Prostate gland (tissue), 2 donors: ENCODE results near the gene MYL7.
"Not testable (repeated sequence)": the region's sequence is repeated elsewhere in the genome, so short reads cannot be mapped to it uniquely, and the experiment has no call there.

ENCODE experiments used
- POLR2A ChIP-seq: fragments of 450-650 bp; IDR thresholded peaks from one replicate; pipeline ENCODE4 v1.6.1; 2016; ENCODE audit warnings: antibody characterized with exemption, mild to moderate bottlenecking
- POLR2AphosphoS5 ChIP-seq: sonication (generic); formaldehyde crosslinking; IDR thresholded peaks from one replicate; pipeline ENCODE4 v1.6.1; 2017; ENCODE audit warnings: antibody characterized with exemption
- TF ChIP-seq, protein P1 (sequence below), 4 experiments: fragments of 200-600 bp in 2 of 4; fragments of 450-650 bp in 2 of 4; sonication (generic) in 2 of 4; IDR thresholded peaks; 1 replicate in 3 of 4; 2 replicates in 1 of 4; pipeline ENCODE4 v1.5.1; 2016 to 2019; ENCODE audit warnings: antibody characterized with exemption in 4 of 4, mild to moderate bottlenecking in 2 of 4, moderate library complexity in 2 of 4

DNA sequence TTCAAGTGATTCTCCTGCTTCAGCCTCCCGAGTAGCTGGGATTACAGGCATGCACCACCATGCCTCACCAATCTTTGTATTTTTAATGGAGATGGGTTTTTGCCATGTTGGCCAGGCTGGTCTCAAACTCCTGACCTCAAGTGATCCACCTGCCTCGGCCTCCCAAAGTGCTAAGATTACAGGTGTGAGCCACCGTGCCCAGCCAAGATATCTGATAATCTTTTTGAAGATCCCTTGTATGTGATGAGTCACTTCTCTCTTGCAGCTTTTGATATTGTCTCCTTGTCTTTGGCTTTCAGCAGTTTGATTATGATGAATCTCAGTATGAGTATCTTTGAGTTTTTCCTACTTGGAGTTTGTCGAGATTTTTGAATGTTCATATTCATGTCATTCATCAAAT is 14.6 kb downstream of the MYL7 start:
- TF ChIP-seq, protein P1, sequence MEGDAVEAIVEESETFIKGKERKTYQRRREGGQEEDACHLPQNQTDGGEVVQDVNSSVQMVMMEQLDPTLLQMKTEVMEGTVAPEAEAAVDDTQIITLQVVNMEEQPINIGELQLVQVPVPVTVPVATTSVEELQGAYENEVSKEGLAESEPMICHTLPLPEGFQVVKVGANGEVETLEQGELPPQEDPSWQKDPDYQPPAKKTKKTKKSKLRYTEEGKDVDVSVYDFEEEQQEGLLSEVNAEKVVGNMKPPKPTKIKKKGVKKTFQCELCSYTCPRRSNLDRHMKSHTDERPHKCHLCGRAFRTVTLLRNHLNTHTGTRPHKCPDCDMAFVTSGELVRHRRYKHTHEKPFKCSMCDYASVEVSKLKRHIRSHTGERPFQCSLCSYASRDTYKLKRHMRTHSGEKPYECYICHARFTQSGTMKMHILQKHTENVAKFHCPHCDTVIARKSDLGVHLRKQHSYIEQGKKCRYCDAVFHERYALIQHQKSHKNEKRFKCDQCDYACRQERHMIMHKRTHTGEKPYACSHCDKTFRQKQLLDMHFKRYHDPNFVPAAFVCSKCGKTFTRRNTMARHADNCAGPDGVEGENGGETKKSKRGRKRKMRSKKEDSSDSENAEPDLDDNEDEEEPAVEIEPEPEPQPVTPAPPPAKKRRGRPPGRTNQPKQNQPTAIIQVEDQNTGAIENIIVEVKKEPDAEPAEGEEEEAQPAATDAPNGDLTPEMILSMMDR (IDR thresholded peaks at IDR 0.05), result not testable (repeated sequence)
- not testable (repeated sequence) for TF ChIP-seq POLR2A, POLR2AphosphoS5
